Caco-2 (cell line): Measurements from ENCODE around the gene NINJ2. TPM values are rescaled to one million over a fixed set of nuclear protein-coding genes. Genes with fewer than 3 reads are reported as not detected.

Experiments used
- BruUV-seq: library from RNA; stranded (reverse); fragments of 400-500 nt; replicated peaks from 2 replicates; lab custom pipeline; 2021; lab: Mats Ljungman, UMichigan
- CTCF ChIA-PET: fragments of 300-600 bp; sonication (Branson Sonifier 250); formaldehyde crosslinking; loops from one replicate; lab custom pipeline; 2022; ENCODE audit warnings: antibody characterized with exemption; lab: Charles Lee
- POLR2A ChIA-PET: fragments of 300-600 bp; sonication (Branson Sonifier 250); formaldehyde crosslinking; loops from one replicate; lab custom pipeline; 2022; ENCODE audit warnings: antibody characterized with exemption; lab: Charles Lee
- DNase-seq, 2 experiments: peaks; one replicate each; pipeline versions ENCODE4 v3.0.0 to v3.0.0-alpha.2; 2020 to 2022
- H3K27me3 ChIP-seq: replicated peaks from 2 replicates; pipeline ENCODE4 v1.6.0; 2011; ENCODE audit warnings: low read length; ENCODE audit not compliant: control insufficient read depth, insufficient read depth
- H3K36me3 ChIP-seq: 2 replicates; pipeline ENCODE4 v1.5.1; 2011; ENCODE audit warnings: low read length; ENCODE audit not compliant: control insufficient read depth, insufficient read depth
- H3K4me1 ChIP-seq: fragments of 250-450 bp; sonication (Bioruptor Pico); 2 replicates; pipeline ENCODE4 v1.5.1; 2020; ENCODE audit warnings: mild to moderate bottlenecking
- H3K4me3 ChIP-seq: 2 replicates; pipeline ENCODE4 v1.5.1; 2011; ENCODE audit warnings: low read depth, mild to moderate bottlenecking, control low read depth, low read length
- H3K9me3 ChIP-seq: fragments of 250-450 bp; sonication (Bioruptor Pico); 2 replicates; pipeline ENCODE4 v1.5.1; 2020; ENCODE audit warnings: mild to moderate bottlenecking, moderate library complexity
- H3K27ac Mint-ChIP-seq: one replicate; pipeline ENCODE4 v1.8.0; 2022; ENCODE audit warnings: mixed read lengths; ENCODE audit not compliant: unreplicated experiment
- H3K27me3 Mint-ChIP-seq: one replicate; pipeline ENCODE4 v1.8.0; 2022; ENCODE audit warnings: mixed read lengths; ENCODE audit not compliant: insufficient read depth, unreplicated experiment
- H3K36me3 Mint-ChIP-seq: one replicate; pipeline ENCODE4 v1.8.0; 2022; ENCODE audit warnings: mild to moderate bottlenecking, mixed read lengths; ENCODE audit not compliant: insufficient read depth, unreplicated experiment
- H3K4me1 Mint-ChIP-seq: one replicate; pipeline ENCODE4 v1.8.0; 2022; ENCODE audit warnings: low read depth, mixed read lengths; ENCODE audit not compliant: unreplicated experiment
- H3K4me3 Mint-ChIP-seq: one replicate; pipeline ENCODE4 v1.8.0; 2022; ENCODE audit warnings: mild to moderate bottlenecking, moderate library complexity, mixed read lengths; ENCODE audit not compliant: unreplicated experiment
- H3K9me3 Mint-ChIP-seq: one replicate; pipeline ENCODE4 v1.8.0; 2022; ENCODE audit warnings: mixed read lengths; ENCODE audit not compliant: unreplicated experiment
- intact Hi-C: fragments of 100-400 bp; cut with micrococcal nuclease; formaldehyde crosslinking; loops from one replicate; pipeline ENCODE4 v1.10.0; 2022; ENCODE audit not compliant: unreplicated experiment
- total RNA-seq: library from RNA; stranded (reverse); gene quantifications from 2 replicates; pipeline ENCODE4 v1.2.3, GENCODE V29; 2022
- TF ChIP-seq, protein P1 (sequence below), 2 experiments: fragments of 200-600 bp in 1 of 2; IDR thresholded peaks; 1 replicate in 1 of 2; 2 replicates in 1 of 2; pipeline versions ENCODE4 v1.5.1 to v1.8.0; 2011 to 2022; ENCODE audit warnings: antibody characterized with exemption in 1 of 2, control low read depth in 1 of 2, inconsistent platforms in 1 of 2, low read depth in 1 of 2, low read length in 1 of 2, mild to moderate bottlenecking in 1 of 2, moderate library complexity in 1 of 2; ENCODE audit not compliant: insufficient read depth in 1 of 2, severe bottlenecking in 1 of 2, unreplicated experiment in 1 of 2

Gene NINJ2
- total RNA-seq, 1 experiment from 2014 or later = 7.0 TPM

DNA sequence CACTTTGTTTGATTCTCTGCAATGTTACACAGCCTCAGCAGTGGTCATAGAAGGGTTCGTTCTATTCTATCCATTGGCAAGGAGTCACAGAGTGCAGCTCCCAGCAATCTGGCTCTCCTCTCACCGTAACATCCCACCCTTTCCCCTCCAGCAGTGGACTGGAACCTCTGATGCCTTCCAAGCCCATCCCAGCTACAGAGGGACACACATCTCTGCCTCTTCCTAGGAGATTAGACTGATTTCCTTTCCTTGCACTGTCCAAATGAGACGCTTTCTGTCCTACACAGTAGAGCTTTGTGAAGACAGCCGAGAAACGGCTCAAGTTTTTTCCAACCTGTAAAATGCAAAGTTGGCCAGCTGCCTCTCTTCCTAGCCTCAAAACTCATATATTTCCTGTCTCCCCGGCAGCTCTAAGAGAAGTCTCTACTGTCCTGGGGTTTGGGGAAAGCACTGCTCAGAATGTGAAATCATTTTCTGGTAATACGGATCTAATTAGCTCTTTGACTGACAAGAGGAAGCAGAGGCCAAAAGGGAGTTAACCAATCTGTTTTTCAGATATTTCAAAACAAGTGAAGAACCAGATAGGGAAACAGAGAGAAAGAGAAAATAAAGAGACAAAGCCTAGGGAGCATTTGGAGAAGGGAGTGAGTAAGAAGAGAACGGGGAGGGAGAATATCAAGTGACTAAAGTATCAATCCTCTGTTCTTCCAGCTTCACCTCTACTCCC, 516 bp downstream of the NINJ2 start:
- Mint-ChIP-seq H3K9me3 (no peaks in the 10 kb centered on the region), H3K36me3 (no peaks in the 10 kb centered on the region), H3K27ac (no peak overlapping the region), H3K4me1 (peaks cover 11% of the 10 kb centered on the region), H3K4me3 (no peak overlapping the region), H3K27me3 (no peaks in the 10 kb centered on the region)
- TF ChIP-seq, protein P1, sequence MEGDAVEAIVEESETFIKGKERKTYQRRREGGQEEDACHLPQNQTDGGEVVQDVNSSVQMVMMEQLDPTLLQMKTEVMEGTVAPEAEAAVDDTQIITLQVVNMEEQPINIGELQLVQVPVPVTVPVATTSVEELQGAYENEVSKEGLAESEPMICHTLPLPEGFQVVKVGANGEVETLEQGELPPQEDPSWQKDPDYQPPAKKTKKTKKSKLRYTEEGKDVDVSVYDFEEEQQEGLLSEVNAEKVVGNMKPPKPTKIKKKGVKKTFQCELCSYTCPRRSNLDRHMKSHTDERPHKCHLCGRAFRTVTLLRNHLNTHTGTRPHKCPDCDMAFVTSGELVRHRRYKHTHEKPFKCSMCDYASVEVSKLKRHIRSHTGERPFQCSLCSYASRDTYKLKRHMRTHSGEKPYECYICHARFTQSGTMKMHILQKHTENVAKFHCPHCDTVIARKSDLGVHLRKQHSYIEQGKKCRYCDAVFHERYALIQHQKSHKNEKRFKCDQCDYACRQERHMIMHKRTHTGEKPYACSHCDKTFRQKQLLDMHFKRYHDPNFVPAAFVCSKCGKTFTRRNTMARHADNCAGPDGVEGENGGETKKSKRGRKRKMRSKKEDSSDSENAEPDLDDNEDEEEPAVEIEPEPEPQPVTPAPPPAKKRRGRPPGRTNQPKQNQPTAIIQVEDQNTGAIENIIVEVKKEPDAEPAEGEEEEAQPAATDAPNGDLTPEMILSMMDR (IDR thresholded peaks at IDR 0.05; ENCODE audit: insufficient read depth in 1 of 2, low read depth in 1 of 2, low read length in 1 of 2, severe bottlenecking in 1 of 2, unreplicated experiment in 1 of 2) = no peak
- no peak for DNase-seq
- Histone ChIP-seq H3K27me3 (no peaks in the 10 kb centered on the region), H3K4me3 (no peak overlapping the region), H3K9me3 (no peaks in the 10 kb centered on the region), H3K4me1 (no peaks in the 10 kb centered on the region), H3K36me3 (no peaks in the 10 kb centered on the region)
- CTCF ChIA-PET = no interaction called here
- intact Hi-C loops = no loop called here
- no TSS peak for BruUV-seq
- POLR2A ChIA-PET = interaction anchor here (0.5 kb wide), 1 partner anchor 162 kb away, joined by 5 read pairs; no protein-coding TSS in a partner anchor

DNA sequence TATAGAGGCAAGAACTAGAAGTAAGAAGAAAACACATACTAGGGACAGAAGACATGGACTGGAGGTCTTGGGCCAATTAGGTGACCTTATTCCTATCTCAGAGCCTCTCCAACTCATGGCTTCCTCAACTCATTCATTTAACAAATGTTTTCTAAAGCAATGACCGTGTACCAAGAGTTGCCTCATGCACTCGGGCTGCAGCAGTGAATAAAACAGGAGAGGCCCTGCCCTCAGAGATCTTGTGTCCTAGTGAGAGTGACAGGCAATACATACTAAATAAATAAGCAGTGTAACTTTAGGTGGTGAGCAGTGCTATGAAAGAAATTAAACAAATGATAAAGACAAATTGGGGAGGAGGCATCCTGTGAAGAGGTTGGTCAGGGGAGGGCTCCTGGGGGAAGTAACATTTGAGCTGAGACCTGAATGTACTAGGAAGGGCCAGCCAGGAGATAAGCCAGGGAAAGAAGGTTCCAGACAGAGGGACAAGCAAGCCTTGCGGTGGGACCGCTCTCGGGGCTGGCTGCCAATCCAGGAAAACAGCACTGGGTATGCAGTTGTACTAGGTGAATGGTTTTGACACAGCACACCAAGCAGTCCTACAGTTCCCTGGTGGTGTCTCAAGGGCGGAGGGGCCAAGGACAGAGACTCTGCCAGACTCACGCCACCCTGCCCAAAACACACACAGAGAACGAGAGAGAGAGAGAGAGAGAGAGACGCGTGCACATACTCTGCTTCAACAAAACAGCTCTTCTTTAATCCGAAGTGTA, 1.3 kb downstream of the NINJ2 start:
- ChIA-PET POLR2A (no interaction called here), CTCF (no interaction called here)
- Histone ChIP-seq H3K9me3 (no peaks in the 10 kb centered on the region), H3K36me3 (no peaks in the 10 kb centered on the region), H3K27me3 (no peaks in the 10 kb centered on the region), H3K4me1 (no peaks in the 10 kb centered on the region), H3K4me3 (no peak overlapping the region)
- no peaks in the 10 kb centered on the region for H3K27me3 Mint-ChIP-seq
- intact Hi-C loops = no loop called here
- DNase-seq = no peak
- H3K4me1 Mint-ChIP-seq = peaks cover 4% of the 10 kb centered on the region
- no TSS peak for BruUV-seq
- H3K4me3 Mint-ChIP-seq = no peak overlapping the region
- H3K9me3 Mint-ChIP-seq = no peaks in the 10 kb centered on the region
- TF ChIP-seq, protein P1 (IDR thresholded peaks at IDR 0.05; ENCODE audit: insufficient read depth in 1 of 2, low read depth in 1 of 2, low read length in 1 of 2, severe bottlenecking in 1 of 2, unreplicated experiment in 1 of 2) = no peak
- H3K27ac Mint-ChIP-seq = no peak overlapping the region
- H3K36me3 Mint-ChIP-seq = no peaks in the 10 kb centered on the region

DNA sequence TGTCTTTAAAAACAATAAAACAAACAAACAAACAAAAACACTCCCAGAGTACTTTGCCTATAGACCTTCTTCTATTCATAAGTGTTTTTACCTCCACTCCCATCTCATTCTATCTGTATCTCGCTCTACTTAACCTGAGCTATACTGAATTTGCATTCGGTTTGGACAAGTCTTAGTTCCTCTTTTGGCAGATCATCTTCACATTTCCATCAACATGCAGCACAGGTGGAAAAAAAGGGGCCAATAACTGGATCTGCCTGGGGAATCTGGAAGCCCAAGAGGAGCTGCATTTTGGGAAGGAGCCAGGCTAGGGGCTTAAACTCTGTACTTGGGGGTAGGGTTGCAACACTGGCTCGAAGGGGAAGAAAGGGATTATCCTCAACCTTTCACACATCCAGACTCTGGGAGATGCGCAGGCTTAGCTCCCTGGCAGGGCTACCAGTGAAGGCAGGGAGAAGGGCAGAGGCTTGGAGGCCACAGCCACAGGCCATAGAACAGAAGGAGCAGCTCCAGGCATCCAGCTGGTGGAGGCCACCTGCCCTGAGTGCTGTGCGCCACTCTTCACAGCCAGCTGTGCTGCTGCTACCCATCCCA, 4.1 kb downstream of the NINJ2 start:
- Histone ChIP-seq H3K27me3 (no peaks in the 10 kb centered on the region), H3K4me1 (no peaks in the 10 kb centered on the region), H3K4me3 (no peak overlapping the region), H3K9me3 (no peaks in the 10 kb centered on the region), H3K36me3 (no peaks in the 10 kb centered on the region)
- H3K4me3 Mint-ChIP-seq = no peak overlapping the region
- DNase-seq = no peak
- intact Hi-C loops = no loop called here
- no peaks in the 10 kb centered on the region for H3K4me1 Mint-ChIP-seq
- H3K27me3 Mint-ChIP-seq = no peaks in the 10 kb centered on the region
- POLR2A ChIA-PET = no interaction called here
- no peaks in the 10 kb centered on the region for H3K36me3 Mint-ChIP-seq
- TF ChIP-seq, protein P1 (IDR thresholded peaks at IDR 0.05; ENCODE audit: insufficient read depth in 1 of 2, low read depth in 1 of 2, low read length in 1 of 2, severe bottlenecking in 1 of 2, unreplicated experiment in 1 of 2) = no peak
- no peak overlapping the region for H3K27ac Mint-ChIP-seq
- BruUV-seq = no TSS peak
- CTCF ChIA-PET = no interaction called here
- no peaks in the 10 kb centered on the region for H3K9me3 Mint-ChIP-seq
